ENCODE data around the gene KCNH1. TPM values are rescaled to one million over a fixed set of nuclear protein-coding genes. Genes with fewer than 3 reads are reported as not detected.

The KCNH1 gene
- total RNA-seq, 1 donor from 2014 or later, result 0.08 TPM

GRCh38 chr1:210773450-210773849 lies 360.5 kb downstream of the KCNH1 start:
- no peak for DNase-seq (ENCODE audit: low spot score)
- ATAC-seq, result no peak

- DNase-seq (ENCODE audit: low spot score), result no peak
- no peak for ATAC-seq
These were observed 362.8 kb downstream of the KCNH1 start for GRCh38 chr1:210771131-210771530.

GRCh38 chr1:210770396-210770984 lies 363.5 kb downstream of the KCNH1 start:
- ATAC-seq (no peak), DNase-seq (ENCODE audit: low spot score) (no peak)

- ATAC-seq (no peak), DNase-seq (ENCODE audit: low spot score) (no peak)
These were observed 364.5 kb downstream of the KCNH1 start for GRCh38 chr1:210769473-210769872.

GRCh38 chr1:210764536-210764935 lies 369.4 kb downstream of the KCNH1 start:
- ATAC-seq (no peak), DNase-seq (ENCODE audit: low spot score) (no peak)

GRCh38 chr1:210758761-210759160 lies 375.2 kb downstream of the KCNH1 start:
- no peak for DNase-seq (ENCODE audit: low spot score)
- no peak for ATAC-seq

- ATAC-seq (no peak), DNase-seq (ENCODE audit: low spot score) (no peak)
These were observed 375.7 kb downstream of the KCNH1 start for GRCh38 chr1:210758261-210758660.

GRCh38 chr1:210757677-210758076 lies 376.3 kb downstream of the KCNH1 start:
- ATAC-seq (no peak), DNase-seq (ENCODE audit: low spot score) (no peak)

- ATAC-seq, result no peak
These were observed 377.8 kb downstream of the KCNH1 start for GRCh38 chr1:210755991-210756659.

GRCh38 chr1:210754878-210755665 lies 378.9 kb downstream of the KCNH1 start:
- ATAC-seq (no peak), DNase-seq (ENCODE audit: low spot score) (no peak)

More at GRCh38 chr1:210755991-210756659, 377.8 kb downstream of the KCNH1 start:
- DNase-seq (ENCODE audit: low spot score), result no peak

GRCh38 chr1:210751911-210752310 lies 382.0 kb downstream of the KCNH1 start:
- DNase-seq (ENCODE audit: low spot score) (no peak), ATAC-seq (no peak)

- ATAC-seq (no peak), DNase-seq (ENCODE audit: low spot score) (no peak)
These were observed 383.5 kb downstream of the KCNH1 start for GRCh38 chr1:210750468-210750867.

- no peak for DNase-seq (ENCODE audit: low spot score)
These were observed 385.2 kb downstream of the KCNH1 start for GRCh38 chr1:210748796-210749195.

GRCh38 chr1:210747890-210748289 lies 386.1 kb downstream of the KCNH1 start:
- ATAC-seq (peak; percentile 28), DNase-seq (ENCODE audit: low spot score) (no peak)

More at GRCh38 chr1:210748796-210749195, 385.2 kb downstream of the KCNH1 start:
- ATAC-seq, result no peak

GRCh38 chr1:210747112-210747511 lies 386.8 kb downstream of the KCNH1 start:
- ATAC-seq (no peak), DNase-seq (ENCODE audit: low spot score) (no peak)

GRCh38 chr1:210746024-210746731 lies 387.8 kb downstream of the KCNH1 start:
- ATAC-seq (no peak), DNase-seq (ENCODE audit: low spot score) (no peak)

GRCh38 chr1:210743038-210743437 lies 390.9 kb downstream of the KCNH1 start:
- ATAC-seq, result no peak
- DNase-seq (ENCODE audit: low spot score), result no peak

GRCh38 chr1:210741564-210741963 lies 392.4 kb downstream of the KCNH1 start:
- DNase-seq (ENCODE audit: low spot score) (no peak), ATAC-seq (no peak)

- no peak for DNase-seq (ENCODE audit: low spot score)
- ATAC-seq, result no peak
These were observed 394.3 kb downstream of the KCNH1 start for GRCh38 chr1:210739627-210740026.

GRCh38 chr1:210738256-210738655 lies 395.7 kb downstream of the KCNH1 start:
- DNase-seq (ENCODE audit: low spot score), result no peak
- ATAC-seq, result peak; percentile 72

- DNase-seq (ENCODE audit: low spot score), result no peak
- no peak for ATAC-seq
These were observed 397.2 kb downstream of the KCNH1 start for GRCh38 chr1:210736713-210737112.

Measured in left lobe of liver (tissue), 2 donors.